ENCODE data around the gene UGT1A1. TPM values are rescaled to one million over a fixed set of nuclear protein-coding genes. Genes with fewer than 3 reads are reported as not detected.
"Not testable (repeated sequence)": the region's sequence is repeated elsewhere in the genome, so short reads cannot be mapped to it uniquely, and the experiment has no call there.

Gene UGT1A1
- total RNA-seq = not detected

DNA sequence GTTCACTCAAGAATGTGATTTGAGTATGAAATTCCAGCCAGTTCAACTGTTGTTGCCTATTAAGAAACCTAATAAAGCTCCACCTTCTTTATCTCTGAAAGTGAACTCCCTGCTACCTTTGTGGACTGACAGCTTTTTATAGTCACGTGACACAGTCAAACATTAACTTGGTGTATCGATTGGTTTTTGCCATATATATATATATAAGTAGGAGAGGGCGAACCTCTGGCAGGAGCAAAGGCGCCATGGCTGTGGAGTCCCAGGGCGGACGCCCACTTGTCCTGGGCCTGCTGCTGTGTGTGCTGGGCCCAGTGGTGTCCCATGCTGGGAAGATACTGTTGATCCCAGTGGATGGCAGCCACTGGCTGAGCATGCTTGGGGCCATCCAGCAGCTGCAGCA is at the start of gene UGT1A1:
UGT1A1 (plus strand) TSS at position 228 of the 400 bp plus-strand sequence; CDS start at position 246, 18 bp downstream.
- H3K27me3 ChIP-seq (ENCODE audit: insufficient read depth, low read length) = no peaks in the 10 kb centered on the region
- no peak within 1 kb of the TSS for H3K4me3 ChIP-seq (ENCODE audit: low read length)
- H3K9me3 ChIP-seq (ENCODE audit: low read depth, low read length) = no peaks in the 10 kb centered on the region
- H3K4me1 ChIP-seq (ENCODE audit: insufficient read depth, low read length) = no peaks in the 10 kb centered on the region

DNA sequence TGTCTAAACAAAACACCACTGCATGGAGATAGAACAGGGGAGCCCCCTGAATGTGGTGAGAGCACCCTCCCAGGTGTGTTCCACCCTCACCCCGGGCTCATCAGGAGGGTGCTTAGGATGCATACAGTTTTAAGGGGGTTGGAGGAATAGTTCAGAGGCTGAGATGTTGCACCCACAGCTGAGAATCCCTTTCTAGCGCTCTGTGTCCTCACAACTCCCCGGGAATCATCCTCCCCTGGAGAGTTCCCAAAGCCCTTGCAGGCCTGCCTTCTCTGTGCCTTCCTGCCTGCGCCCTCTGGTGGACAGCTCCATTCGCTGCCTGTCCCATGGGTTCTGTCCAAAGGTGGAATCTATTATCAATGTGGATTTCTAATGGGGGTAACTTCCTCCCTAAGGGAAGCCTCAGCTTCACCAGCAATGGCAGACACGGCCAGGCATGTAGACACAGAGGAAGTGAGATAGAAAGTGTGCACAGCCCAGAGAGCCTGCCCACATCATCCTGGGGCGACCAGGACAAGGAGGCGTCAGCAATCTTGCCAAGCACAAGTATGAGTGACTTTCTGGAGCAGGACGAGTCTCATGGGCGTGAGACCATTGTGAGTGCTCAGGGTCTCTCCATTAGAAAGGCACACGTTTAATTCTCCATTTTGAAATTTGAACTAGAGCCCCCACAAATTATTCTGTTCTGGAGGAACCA is 48.6 kb upstream of the UGT1A1 start:
- Histone ChIP-seq H3K27me3 (ENCODE audit: insufficient read depth, low read length) (peaks cover 7% of the 10 kb centered on the region), H3K4me1 (ENCODE audit: insufficient read depth, low read length) (no peaks in the 10 kb centered on the region), H3K9me3 (ENCODE audit: low read depth, low read length) (no peaks in the 10 kb centered on the region), H3K4me3 (ENCODE audit: low read length) (no peak overlapping the region)

DNA sequence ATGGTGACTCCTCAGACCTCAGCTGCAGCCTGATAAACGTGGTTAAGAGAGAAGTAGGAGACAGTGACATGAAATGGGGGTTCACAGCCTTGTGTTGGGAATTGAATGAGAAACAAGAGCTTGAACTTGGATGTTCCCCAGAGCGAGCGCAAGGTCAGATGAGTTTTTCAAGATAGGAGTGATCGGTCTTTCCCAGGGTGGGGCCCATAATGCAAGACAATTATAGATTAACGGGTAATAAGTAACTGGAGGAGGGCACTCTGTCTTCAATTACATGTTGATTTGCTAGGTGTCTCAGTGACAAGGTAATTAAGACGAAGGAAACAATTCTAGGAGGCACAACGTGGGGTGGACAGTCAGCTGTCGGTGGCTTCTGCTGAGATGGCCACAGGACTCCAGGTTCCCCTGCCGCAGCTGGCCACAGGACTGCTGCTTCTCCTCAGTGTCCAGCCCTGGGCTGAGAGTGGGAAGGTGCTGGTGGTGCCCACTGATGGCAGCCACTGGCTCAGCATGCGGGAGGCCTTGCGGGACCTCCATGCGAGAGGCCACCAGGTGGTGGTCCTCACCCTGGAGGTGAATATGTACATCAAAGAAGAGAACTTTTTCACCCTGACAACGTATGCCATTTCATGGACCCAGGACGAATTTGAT is 47.3 kb upstream of the UGT1A1 start, which contains the start of gene UGT1A5:
UGT1A5 (plus strand) TSS at position 297 of the 651 bp plus-strand sequence; CDS start at position 382, 85 bp downstream.
- peaks cover 7% of the 10 kb centered on the region for H3K27me3 ChIP-seq (ENCODE audit: insufficient read depth, low read length)
- no peak within 1 kb of the TSS for H3K4me3 ChIP-seq (ENCODE audit: low read length)
- no peaks in the 10 kb centered on the region for H3K4me1 ChIP-seq (ENCODE audit: insufficient read depth, low read length)
- no peaks in the 10 kb centered on the region for H3K9me3 ChIP-seq (ENCODE audit: low read depth, low read length)

DNA sequence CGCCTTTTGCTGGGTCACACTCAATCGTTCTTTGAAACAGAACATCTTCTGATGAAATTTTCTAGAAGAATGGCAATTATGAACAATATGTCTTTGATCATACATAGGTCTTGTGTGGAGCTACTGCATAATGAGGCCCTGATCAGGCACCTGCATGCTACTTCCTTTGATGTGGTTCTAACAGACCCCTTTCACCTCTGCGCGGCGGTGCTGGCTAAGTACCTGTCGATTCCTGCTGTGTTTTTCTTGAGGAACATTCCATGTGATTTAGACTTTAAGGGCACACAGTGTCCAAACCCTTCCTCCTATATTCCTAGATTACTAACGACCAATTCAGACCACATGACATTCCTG is 46.8 kb upstream of the UGT1A1 start:
- Histone ChIP-seq H3K9me3 (ENCODE audit: low read depth, low read length) (no peaks in the 10 kb centered on the region), H3K4me3 (ENCODE audit: low read length) (no peak overlapping the region), H3K4me1 (ENCODE audit: insufficient read depth, low read length) (no peaks in the 10 kb centered on the region), H3K27me3 (ENCODE audit: insufficient read depth, low read length) (peaks cover 7% of the 10 kb centered on the region)

DNA sequence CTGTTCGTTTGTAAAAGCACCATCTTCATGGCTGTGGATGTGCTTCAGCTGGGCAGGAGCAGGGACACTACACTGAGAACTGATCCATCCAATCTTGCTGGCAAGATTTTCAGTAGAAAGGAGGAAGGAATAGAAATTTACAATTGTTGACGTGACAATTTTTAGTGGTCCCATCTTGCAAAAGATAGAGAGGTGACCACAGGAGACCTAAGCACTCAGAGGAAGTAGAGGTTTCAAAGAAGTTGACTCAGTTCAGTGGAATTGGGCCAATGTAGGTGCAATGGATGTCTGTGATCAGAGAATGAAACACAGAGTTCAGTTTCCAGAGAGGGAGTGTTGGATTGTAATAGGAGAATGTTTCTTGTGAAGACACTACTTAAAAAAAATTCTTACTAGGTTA is 45.9 kb upstream of the UGT1A1 start:
- Histone ChIP-seq H3K27me3 (ENCODE audit: insufficient read depth, low read length) (peaks cover 3% of the 10 kb centered on the region), H3K9me3 (ENCODE audit: low read depth, low read length) (no peaks in the 10 kb centered on the region), H3K4me1 (ENCODE audit: insufficient read depth, low read length) (no peaks in the 10 kb centered on the region), H3K4me3 (ENCODE audit: low read length) (no peak overlapping the region)

DNA sequence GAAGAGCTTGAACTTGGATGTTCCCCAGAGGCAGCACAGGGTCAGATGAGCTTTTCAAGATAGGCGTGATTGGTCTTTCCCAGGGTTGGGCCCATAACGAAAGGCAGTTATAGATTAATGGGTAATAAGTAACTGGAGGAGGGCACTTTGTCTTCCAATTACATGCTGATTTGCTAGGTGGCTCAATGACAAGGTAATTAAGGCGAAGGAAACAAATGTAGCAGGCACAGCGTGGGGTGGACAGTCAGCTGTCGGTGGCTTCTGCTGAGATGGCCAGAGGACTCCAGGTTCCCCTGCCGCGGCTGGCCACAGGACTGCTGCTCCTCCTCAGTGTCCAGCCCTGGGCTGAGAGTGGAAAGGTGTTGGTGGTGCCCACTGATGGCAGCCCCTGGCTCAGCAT is 41.5 kb upstream of the UGT1A1 start, which contains the start of gene UGT1A4:
UGT1A4 (plus strand) TSS at position 185 of the 400 bp plus-strand sequence; CDS start at position 270, 85 bp downstream.
- Histone ChIP-seq H3K4me3 (ENCODE audit: low read length) (no peak within 1 kb of the TSS), H3K27me3 (ENCODE audit: insufficient read depth, low read length) (peaks cover 3% of the 10 kb centered on the region), H3K4me1 (ENCODE audit: insufficient read depth, low read length) (no peaks in the 10 kb centered on the region), H3K9me3 (ENCODE audit: low read depth, low read length) (no peaks in the 10 kb centered on the region)

DNA sequence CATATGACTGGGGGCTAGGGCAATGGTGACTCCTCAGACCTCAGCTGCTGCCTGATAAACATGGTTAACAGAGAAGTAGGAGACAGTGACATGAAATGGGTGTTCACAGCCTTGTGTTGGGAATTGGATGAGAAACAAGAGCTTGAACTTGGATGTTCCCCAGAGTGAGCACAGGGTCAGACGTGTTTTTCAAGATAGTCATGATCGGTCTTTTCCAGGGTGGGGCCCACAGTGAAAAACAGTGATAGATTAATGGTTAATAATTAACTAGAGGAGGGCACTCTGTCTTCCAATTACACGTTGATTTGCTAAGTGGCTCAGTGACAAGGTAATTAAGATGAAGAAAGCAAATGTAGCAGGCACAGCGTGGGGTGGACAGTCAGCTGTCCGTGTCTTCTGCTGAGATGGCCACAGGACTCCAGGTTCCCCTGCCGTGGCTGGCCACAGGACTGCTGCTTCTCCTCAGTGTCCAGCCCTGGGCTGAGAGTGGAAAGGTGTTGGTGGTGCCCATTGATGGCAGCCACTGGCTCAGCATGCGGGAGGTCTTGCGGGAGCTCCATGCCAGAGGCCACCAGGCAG is 31.3 kb upstream of the UGT1A1 start, which contains the start of gene UGT1A3:
UGT1A3 (plus strand) TSS at position 320 of the 579 bp plus-strand sequence; CDS start at position 405, 85 bp downstream.
- no peaks in the 10 kb centered on the region for H3K9me3 ChIP-seq (ENCODE audit: low read depth, low read length)
- no peak within 1 kb of the TSS for H3K4me3 ChIP-seq (ENCODE audit: low read length)
- no peaks in the 10 kb centered on the region for H3K27me3 ChIP-seq (ENCODE audit: insufficient read depth, low read length)
- H3K4me1 ChIP-seq (ENCODE audit: insufficient read depth, low read length) = no peaks in the 10 kb centered on the region

DNA sequence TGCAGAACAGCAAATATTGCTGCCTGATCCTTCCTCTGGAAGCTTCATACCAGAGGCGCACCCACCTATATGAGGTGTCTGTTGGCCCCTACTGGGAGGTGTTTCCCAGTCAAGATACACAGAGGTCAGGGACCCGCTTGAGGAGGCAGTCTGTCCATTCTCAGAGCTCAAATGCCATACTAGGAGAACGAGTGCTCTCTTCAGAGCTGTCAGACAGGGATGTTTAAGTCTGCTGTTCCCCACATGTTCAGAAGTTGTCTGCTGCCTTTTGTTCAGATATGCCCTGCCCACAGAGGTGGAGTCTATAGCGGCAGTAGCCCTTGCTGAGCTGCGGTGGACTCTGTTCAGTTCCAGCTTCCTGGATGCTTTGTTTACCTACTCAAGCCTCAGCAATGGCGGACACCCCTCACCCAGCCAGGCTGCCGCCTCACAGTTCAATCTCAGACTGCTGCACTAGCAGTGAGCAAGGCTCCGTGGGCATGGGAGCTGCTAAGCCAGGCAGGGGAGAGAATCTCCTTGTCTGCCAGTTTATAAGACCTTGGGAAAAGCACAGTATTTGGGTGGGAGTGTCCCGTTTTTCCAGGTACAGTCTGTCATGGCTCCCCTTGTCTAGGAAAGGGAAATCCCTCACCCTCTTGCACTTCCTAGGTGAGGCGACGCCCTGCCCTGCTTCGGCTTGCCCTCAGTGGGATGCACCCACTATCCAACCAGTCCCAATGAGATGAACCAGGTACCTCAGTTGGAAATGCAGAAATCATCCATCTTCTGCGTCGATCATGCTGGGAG is 23.0 kb upstream of the UGT1A1 start:
- not testable (repeated sequence) for H3K4me3 ChIP-seq (ENCODE audit: low read length); H3K4me1 ChIP-seq (ENCODE audit: insufficient read depth, low read length); H3K27me3 ChIP-seq (ENCODE audit: insufficient read depth, low read length); H3K9me3 ChIP-seq (ENCODE audit: low read depth, low read length)

DNA sequence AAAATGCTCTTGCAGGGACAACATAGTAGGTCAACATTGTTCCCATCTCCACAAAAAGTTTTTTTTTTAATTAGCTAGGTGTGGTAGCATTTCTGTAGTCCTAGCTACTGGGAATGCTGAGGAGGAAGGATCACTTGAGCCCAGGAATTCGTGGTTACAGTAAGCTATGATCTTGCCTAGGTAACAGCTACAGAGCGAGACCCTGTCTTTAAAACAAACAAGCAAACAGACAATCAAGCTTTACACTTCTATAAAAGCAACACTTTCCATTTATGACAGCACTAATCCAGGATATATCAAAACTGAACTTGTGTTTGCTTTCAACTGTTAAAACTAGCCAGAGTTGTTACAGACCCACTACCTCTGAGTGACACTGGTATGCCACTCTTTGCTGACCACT is 19.2 kb upstream of the UGT1A1 start:
- no peak overlapping the region for H3K4me3 ChIP-seq (ENCODE audit: low read length)
- H3K4me1 ChIP-seq (ENCODE audit: insufficient read depth, low read length) = no peaks in the 10 kb centered on the region
- H3K9me3 ChIP-seq (ENCODE audit: low read depth, low read length) = no peaks in the 10 kb centered on the region
- no peaks in the 10 kb centered on the region for H3K27me3 ChIP-seq (ENCODE audit: insufficient read depth, low read length)

DNA sequence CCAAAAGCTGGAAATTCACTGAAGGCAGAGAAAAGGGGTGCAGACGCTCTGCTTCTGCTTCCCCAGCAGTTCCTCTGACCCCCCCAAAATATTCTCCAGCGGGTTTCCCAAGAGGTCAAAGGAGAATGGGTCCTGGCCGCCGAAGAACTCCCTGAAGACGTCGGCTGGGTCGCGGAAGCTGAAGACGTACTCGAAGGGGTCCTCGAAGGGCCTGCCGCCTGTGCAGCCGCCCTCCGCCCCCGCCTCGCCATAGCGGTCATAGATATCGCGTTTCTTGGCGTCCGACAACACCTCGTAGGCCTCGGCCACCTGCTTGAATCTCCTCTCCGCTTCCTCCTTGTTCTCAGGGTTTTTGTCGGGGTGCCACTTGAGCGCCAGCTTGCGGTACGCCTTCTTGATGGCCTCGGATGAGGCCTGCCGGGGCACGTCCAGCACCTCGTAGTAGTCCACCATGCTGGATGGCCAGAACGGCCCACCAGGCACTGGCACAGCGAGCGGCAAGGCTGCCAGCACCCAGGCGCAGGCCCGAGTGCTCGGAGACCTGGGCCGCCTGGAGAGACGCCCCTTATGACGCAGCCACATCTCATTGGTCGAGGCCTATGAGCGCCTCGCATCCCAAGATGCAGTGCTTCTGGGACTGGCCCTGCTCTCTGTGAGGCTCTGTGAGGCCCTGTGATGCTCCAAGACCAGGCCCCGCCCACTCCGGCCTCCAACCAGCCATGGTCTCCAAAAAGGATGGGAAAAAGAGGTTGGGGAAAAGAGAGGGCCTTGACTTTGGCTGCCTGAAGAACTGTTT is 16.4 kb upstream of the UGT1A1 start:
- Histone ChIP-seq H3K4me3 (ENCODE audit: low read length) (no peak overlapping the region), H3K27me3 (ENCODE audit: insufficient read depth, low read length) (no peaks in the 10 kb centered on the region), H3K9me3 (ENCODE audit: low read depth, low read length) (no peaks in the 10 kb centered on the region), H3K4me1 (ENCODE audit: insufficient read depth, low read length) (no peaks in the 10 kb centered on the region)

DNA sequence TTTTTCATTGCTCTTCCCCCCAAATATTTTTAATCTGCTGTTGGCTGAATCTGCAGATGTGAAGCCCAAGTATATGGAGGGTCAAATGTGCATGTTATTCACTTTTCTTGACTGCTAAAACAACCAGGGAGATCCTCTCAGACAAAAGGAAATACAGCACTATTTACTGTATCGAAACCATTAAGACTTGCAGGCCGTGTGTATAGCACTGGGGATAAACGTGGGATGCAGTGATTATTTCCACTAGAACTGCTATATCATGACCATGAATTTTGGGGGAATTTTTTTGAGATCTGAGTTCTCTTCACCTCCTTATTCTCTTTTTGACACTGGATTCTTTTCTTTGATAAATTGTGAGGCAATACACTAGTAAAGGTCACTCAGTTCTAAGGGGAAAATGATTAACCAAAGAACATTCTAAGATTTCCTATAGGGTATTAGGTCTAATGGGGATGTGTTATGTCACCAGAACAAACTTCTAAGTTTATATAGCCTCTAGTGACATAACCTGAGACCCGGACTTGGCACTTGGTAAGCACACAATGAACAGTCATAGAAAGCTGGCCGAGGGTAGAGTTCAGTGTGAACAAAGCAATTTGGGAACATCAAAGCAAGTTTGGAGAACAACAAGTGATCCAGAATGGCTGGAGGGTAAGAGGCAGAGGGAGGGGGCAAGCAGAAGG is 14.9 kb upstream of the UGT1A1 start:
- Histone ChIP-seq H3K4me1 (ENCODE audit: insufficient read depth, low read length) (no peaks in the 10 kb centered on the region), H3K9me3 (ENCODE audit: low read depth, low read length) (no peaks in the 10 kb centered on the region), H3K27me3 (ENCODE audit: insufficient read depth, low read length) (no peaks in the 10 kb centered on the region), H3K4me3 (ENCODE audit: low read length) (no peak overlapping the region)

DNA sequence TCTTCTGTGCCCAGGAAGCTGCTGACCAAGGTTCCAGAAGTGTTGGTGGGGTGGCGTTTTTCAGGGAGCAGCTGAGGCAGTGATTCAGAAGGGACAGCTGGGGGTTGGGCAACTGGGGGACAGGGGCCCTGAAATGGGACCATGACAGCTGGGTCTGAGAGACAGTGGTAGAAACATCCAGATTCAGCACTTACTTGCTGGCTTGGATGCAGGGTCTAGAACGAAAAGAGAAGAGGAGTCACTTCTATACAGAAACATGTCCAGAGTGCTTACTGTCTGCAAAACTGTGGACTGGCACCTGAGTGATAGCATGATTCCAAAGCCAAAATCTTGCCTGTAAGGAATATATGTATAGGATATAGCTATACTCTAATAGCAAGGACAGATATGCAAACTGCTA is 14.2 kb upstream of the UGT1A1 start:
- not testable (repeated sequence) for H3K27me3 ChIP-seq (ENCODE audit: insufficient read depth, low read length); H3K4me3 ChIP-seq (ENCODE audit: low read length); H3K4me1 ChIP-seq (ENCODE audit: insufficient read depth, low read length); H3K9me3 ChIP-seq (ENCODE audit: low read depth, low read length)

DNA sequence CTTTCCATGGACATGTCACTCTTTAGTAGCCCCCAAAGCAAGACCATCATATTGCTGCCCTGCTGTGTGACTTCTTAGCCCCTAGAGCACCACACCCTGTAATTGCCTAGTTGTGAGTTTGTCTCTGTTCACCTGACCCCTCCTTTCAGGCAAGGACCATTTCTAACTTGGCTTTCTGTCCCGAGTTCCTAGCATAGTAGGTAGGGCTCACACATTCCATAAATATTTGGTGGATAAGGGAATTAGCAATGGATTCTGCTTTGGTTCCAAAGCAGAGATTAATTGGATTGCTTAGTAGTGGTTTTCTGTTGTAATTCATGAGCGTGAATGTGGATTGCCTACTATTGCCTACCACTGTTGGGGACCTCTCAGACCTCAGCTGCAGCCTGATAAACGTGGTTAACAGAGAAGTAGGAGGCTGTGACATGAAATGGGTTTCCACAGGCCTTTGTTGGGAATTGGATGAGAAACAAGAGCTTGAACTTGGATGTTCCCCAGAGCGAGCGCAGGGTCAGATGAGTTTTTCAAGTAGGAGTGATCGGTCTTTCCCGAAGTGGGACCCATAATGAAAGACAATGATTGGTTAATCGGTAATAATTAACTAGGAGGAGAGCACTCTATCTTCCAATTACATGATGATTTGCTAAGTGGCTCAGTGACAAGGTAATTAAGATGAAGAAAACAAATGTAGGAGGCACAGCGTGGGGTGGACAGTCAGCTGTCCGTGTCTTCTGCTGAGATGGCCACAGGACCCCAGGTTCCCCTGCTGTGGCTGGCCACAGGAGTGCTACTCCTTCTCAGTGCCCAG is 13.4 kb upstream of the UGT1A1 start:
- no peak overlapping the region for H3K4me3 ChIP-seq (ENCODE audit: low read length)
- H3K27me3 ChIP-seq (ENCODE audit: insufficient read depth, low read length) = no peaks in the 10 kb centered on the region
- H3K4me1 ChIP-seq (ENCODE audit: insufficient read depth, low read length) = no peaks in the 10 kb centered on the region
- no peaks in the 10 kb centered on the region for H3K9me3 ChIP-seq (ENCODE audit: low read depth, low read length)

Measured in mononuclear cell (primary cell).